HepG2 (cell line): ENCODE measurements around the gene FOLR1. TPM values are rescaled to one million over a fixed set of nuclear protein-coding genes. Genes with fewer than 3 reads are reported as not detected.

Source experiments
- GABPB1 ChIP-seq: IDR thresholded peaks from 2 replicates; pipeline ENCODE4 v1.6.1; 2016; ENCODE audit warnings: mild to moderate bottlenecking, missing genetic modification reagents, moderate library complexity, missing compliant biosample characterization
- HNRNPLL ChIP-seq: fragments of 200-400 bp; formaldehyde crosslinking; IDR thresholded peaks from 2 replicates; pipeline ENCODE4 v1.6.1; 2017; ENCODE audit warnings: mild to moderate bottlenecking, low read depth, low read length; ENCODE audit not compliant: poor library complexity, severe bottlenecking
- NR3C1 ChIP-seq: sonication (generic); formaldehyde crosslinking; IDR thresholded peaks from 2 replicates; pipeline ENCODE4 v1.4.0; 2020; ENCODE audit warnings: missing genetic modification reagents
- POLR2G ChIP-seq: fragments of 200-400 bp; formaldehyde crosslinking; IDR thresholded peaks from 2 replicates; pipeline ENCODE4 v1.6.1; 2018; ENCODE audit warnings: mild to moderate bottlenecking, low read depth, low read length, moderate library complexity
- PRPF4 ChIP-seq: fragments of 200-400 bp; formaldehyde crosslinking; IDR thresholded peaks from 2 replicates; pipeline ENCODE4 v1.6.1; 2016; ENCODE audit warnings: low read length, low read depth; ENCODE audit not compliant: poor library complexity, severe bottlenecking
- ZFP36L1 ChIP-seq: sonication (generic); formaldehyde crosslinking; IDR thresholded peaks from 2 replicates; pipeline ENCODE4 v1.8.0; 2022; ENCODE audit warnings: mild to moderate bottlenecking, missing genetic modification reagents, moderate library complexity
- ZGPAT ChIP-seq: IDR thresholded peaks from 2 replicates; pipeline ENCODE4 v1.6.1; 2016; ENCODE audit warnings: mild to moderate bottlenecking
- ZNF570 ChIP-seq: sonication (generic); formaldehyde crosslinking; IDR thresholded peaks from 2 replicates; pipeline ENCODE4 v1.4.0; 2020; ENCODE audit warnings: mild to moderate bottlenecking, missing genetic modification reagents, borderline replicate concordance
- ZNF710 ChIP-seq: sonication (generic); formaldehyde crosslinking; IDR thresholded peaks from 2 replicates; pipeline ENCODE4 v1.5.0; 2020; ENCODE audit warnings: mild to moderate bottlenecking, missing genetic modification reagents, borderline replicate concordance
- ZNF777 ChIP-seq: sonication (generic); formaldehyde crosslinking; IDR thresholded peaks from 2 replicates; pipeline ENCODE4 v1.4.0; 2020; ENCODE audit warnings: missing genetic modification reagents
- ZSCAN25 ChIP-seq: sonication (generic); formaldehyde crosslinking; IDR thresholded peaks from 2 replicates; pipeline ENCODE4 v1.8.0; 2022; ENCODE audit warnings: mild to moderate bottlenecking, missing genetic modification reagents
- polyA plus RNA-seq, 8 experiments: library from polyadenylated mRNA; depleted of rRNA in 3 of 8; stranded (reverse) in 7 of 8; unstranded in 1 of 8; fragments of >200 nt; fragmentation: Illumina TruSeq in 4 of 8; extraction: Trizol in 4 of 8; gene quantifications; 2 replicates each; pipeline versions ENCODE4 v1.2.1 to v1.2.3, GENCODE V29; 2011 to 2016; ENCODE audit warnings: low read depth in 4 of 8, missing spikeins in 1 of 8, mixed read lengths in 1 of 8; ENCODE audit not compliant: insufficient read depth in 1 of 8
- total RNA-seq, 5 experiments: library from RNA; depleted of rRNA; stranded (reverse); fragments of >200 nt; fragmentation: Illumina TruSeq; extraction: Trizol; gene quantifications; 2 replicates each; pipeline ENCODE4 v1.2.3, GENCODE V29; 2016; ENCODE audit warnings: low read depth in 1 of 5
- TF ChIP-seq, protein P1 (sequence below), 2 experiments: fragments of 450-650 bp in 1 of 2; sonication (generic) in 1 of 2; formaldehyde crosslinking in 1 of 2; IDR thresholded peaks; 2 replicates each; pipeline versions ENCODE4 v1.6.1 to v1.8.0; 2016 to 2022; ENCODE audit warnings: antibody characterized with exemption in 1 of 2, mild to moderate bottlenecking in 1 of 2, missing genetic modification reagents in 1 of 2
- TF ChIP-seq, protein P2 (sequence below): IDR thresholded peaks from 2 replicates; pipeline ENCODE4 v1.6.1; 2016; ENCODE audit warnings: missing biosample characterization, missing genetic modification reagents, low read depth

FOLR1 gene
- total and polyA plus RNA-seq, 2 of the 13 experiments (the other 11 are each of a cell fraction or from before 2014, with no cell fraction given): 0.20 TPM; not detected in 1

DNA sequence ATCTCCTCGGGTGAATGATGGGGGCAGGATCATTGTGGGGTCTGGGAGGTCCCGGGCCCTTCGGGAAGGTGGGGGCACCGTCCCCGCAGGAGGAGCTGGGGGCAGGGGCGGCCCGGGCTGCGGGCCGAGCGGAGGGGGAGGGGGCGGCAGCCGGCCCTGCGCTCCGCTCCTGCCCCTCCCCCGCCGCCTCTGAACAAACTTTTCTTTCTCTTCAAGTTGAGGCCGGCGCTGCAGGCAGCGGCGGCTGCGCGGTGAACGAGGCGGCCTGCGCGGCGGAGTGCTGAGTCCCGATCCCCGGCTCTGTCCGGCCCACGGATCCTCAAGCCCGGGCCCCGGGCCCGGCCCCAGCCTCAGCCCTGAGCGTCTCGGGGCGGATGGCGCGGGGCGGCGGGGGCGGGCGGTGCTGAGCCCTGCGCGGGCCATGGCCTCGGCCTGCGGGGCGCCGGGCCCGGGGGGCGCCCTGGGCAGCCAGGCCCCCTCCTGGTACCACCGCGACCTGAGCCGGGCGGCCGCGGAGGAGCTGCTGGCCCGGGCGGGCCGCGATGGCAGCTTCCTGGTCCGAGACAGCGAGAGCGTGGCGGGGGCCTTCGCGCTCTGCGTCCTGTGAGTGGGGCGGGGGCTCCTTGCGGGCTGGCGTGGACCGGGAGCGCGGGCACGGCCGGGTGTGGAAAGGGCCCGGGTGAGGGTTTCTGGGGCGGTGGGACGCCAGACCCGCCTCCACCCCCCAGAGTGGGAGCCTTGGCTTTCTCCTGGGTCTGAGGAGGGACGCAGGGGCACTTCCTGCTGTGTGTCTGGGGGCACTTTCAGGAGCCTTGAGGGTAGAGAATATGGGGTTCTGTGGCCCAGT is 32.8 kb downstream of the FOLR1 start, which contains the start of gene INPPL1 (continued):
- TF ChIP-seq, protein P1, sequence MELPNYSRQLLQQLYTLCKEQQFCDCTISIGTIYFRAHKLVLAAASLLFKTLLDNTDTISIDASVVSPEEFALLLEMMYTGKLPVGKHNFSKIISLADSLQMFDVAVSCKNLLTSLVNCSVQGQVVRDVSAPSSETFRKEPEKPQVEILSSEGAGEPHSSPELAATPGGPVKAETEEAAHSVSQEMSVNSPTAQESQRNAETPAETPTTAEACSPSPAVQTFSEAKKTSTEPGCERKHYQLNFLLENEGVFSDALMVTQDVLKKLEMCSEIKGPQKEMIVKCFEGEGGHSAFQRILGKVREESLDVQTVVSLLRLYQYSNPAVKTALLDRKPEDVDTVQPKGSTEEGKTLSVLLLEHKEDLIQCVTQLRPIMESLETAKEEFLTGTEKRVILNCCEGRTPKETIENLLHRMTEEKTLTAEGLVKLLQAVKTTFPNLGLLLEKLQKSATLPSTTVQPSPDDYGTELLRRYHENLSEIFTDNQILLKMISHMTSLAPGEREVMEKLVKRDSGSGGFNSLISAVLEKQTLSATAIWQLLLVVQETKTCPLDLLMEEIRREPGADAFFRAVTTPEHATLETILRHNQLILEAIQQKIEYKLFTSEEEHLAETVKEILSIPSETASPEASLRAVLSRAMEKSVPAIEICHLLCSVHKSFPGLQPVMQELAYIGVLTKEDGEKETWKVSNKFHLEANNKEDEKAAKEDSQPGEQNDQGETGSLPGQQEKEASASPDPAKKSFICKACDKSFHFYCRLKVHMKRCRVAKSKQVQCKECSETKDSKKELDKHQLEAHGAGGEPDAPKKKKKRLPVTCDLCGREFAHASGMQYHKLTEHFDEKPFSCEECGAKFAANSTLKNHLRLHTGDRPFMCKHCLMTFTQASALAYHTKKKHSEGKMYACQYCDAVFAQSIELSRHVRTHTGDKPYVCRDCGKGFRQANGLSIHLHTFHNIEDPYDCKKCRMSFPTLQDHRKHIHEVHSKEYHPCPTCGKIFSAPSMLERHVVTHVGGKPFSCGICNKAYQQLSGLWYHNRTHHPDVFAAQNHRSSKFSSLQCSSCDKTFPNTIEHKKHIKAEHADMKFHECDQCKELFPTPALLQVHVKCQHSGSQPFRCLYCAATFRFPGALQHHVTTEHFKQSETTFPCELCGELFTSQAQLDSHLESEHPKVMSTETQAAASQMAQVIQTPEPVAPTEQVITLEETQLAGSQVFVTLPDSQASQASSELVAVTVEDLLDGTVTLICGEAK (IDR thresholded peaks at IDR 0.05): no peak
- TF ChIP-seq, protein P1 (CRISPR knock-in tag; IDR thresholded peaks at IDR 0.05): no peak
- TF ChIP-seq ZGPAT (peak; percentile 27; the same call in 1 of the 2 replicates), ZNF777 (CRISPR knock-in tag) (peak; percentile 30; the same call in 1 of the 2 replicates), POLR2G (peak; percentile 36; the same call in 1 of the 2 replicates), ZSCAN25 (CRISPR knock-in tag) (no peak), HNRNPLL (peak; percentile 21), PRPF4 (peak; percentile 70), NR3C1 (CRISPR knock-in tag) (no peak), ZFP36L1 (no peak), ZNF710 (CRISPR knock-in tag) (no peak), GABPB1 (peak; percentile 45; the same call in 1 of the 2 replicates), ZNF570 (CRISPR knock-in tag) (no peak)
- TF ChIP-seq, protein P2, sequence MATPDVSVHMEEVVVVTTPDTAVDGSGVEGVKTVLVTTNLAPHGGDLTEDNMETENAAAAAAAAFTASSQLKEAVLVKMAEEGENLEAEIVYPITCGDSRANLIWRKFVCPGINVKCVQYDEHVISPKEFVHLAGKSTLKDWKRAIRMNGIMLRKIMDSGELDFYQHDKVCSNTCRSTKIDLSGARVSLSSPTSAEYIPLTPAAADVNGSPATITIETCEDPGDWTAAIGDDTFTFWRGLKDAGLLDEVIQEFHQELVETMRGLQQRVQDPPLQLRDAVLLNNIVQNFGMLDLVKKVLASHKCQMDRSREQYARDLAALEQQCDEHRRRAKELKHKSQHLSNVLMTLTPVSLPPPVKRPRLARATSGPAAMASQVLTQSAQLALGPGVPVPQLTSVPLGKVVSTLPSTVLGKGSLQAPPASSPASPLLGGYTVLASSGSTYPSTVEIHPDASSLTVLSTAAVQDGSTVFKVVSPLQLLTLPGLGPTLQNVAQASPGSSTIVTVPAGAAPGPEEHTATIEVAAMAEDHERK (CRISPR knock-in tag): no peak
